Osteocyte (in vitro differentiated cells): ENCODE measurements around the gene DUSP22. TPM values are rescaled to one million over a fixed set of nuclear protein-coding genes. Genes with fewer than 3 reads are reported as not detected.
"Not testable (repeated sequence)": the region's sequence is repeated elsewhere in the genome, so short reads cannot be mapped to it uniquely, and the experiment has no call there.

Experiments
- DNase-seq: peaks from one replicate; pipeline ENCODE4 v3.0.0; 2021; ENCODE audit warnings: mixed read lengths; ENCODE audit not compliant: unreplicated experiment; ENCODE audit errors: extremely low spot score
- H3K27ac Mint-ChIP-seq: one replicate; pipeline ENCODE4 v1.8.0; 2021; ENCODE audit warnings: mild to moderate bottlenecking, mixed read lengths; ENCODE audit not compliant: unreplicated experiment
- H3K27me3 Mint-ChIP-seq: one replicate; pipeline ENCODE4 v1.8.0; 2021; ENCODE audit warnings: mixed read lengths; ENCODE audit not compliant: unreplicated experiment
- H3K36me3 Mint-ChIP-seq: one replicate; pipeline ENCODE4 v1.8.0; 2021; ENCODE audit warnings: mixed read lengths; ENCODE audit not compliant: unreplicated experiment
- H3K4me1 Mint-ChIP-seq: one replicate; pipeline ENCODE4 v1.8.0; 2021; ENCODE audit warnings: mixed read lengths; ENCODE audit not compliant: unreplicated experiment
- H3K4me3 Mint-ChIP-seq: one replicate; pipeline ENCODE4 v1.8.0; 2021; ENCODE audit warnings: mild to moderate bottlenecking, moderate library complexity, mixed read lengths; ENCODE audit not compliant: unreplicated experiment
- H3K9me3 Mint-ChIP-seq: one replicate; pipeline ENCODE4 v1.8.0; 2021; ENCODE audit warnings: mixed read lengths; ENCODE audit not compliant: unreplicated experiment
- long read RNA-seq: library from polyadenylated mRNA; unstranded; transcript quantifications from one replicate; pipeline ENCODE4 v2.0.0, GENCODE V29; 2021
- total RNA-seq: library from RNA; stranded (reverse); gene quantifications from 2 replicates; pipeline ENCODE4 v1.2.1, GENCODE V29; 2021
- TF ChIP-seq, protein P1 (sequence below): fragments of 200-600 bp; sonication (generic); IDR thresholded peaks from 2 replicates; pipeline ENCODE4 v1.5.0; 2021; ENCODE audit warnings: antibody characterized with exemption, mild to moderate bottlenecking, moderate library complexity

DUSP22 gene, protein sequence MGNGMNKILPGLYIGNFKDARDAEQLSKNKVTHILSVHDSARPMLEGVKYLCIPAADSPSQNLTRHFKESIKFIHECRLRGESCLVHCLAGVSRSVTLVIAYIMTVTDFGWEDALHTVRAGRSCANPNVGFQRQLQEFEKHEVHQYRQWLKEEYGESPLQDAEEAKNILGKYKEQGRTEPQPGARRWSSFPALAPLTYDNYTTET
- total RNA-seq = 27.4 and 29.7 TPM in 2 replicates
- long read RNA-seq, transcript DUSP22-202 (7 exons, 3,098 nt) = minor isoform, 7 of 31 reads
- long read RNA-seq, transcript DUSP22-208 (6 exons, 1,166 nt) = minor isoform, 6 of 31 reads
- long read RNA-seq, transcript DUSP22-201 (8 exons, 1,485 nt) = major isoform, 9 of 31 reads
- long read RNA-seq, partial matches to known transcripts = 1 of 31 reads
- long read RNA-seq, other reads (novel, unspliced or antisense) = 5 of 31 reads

DNA sequence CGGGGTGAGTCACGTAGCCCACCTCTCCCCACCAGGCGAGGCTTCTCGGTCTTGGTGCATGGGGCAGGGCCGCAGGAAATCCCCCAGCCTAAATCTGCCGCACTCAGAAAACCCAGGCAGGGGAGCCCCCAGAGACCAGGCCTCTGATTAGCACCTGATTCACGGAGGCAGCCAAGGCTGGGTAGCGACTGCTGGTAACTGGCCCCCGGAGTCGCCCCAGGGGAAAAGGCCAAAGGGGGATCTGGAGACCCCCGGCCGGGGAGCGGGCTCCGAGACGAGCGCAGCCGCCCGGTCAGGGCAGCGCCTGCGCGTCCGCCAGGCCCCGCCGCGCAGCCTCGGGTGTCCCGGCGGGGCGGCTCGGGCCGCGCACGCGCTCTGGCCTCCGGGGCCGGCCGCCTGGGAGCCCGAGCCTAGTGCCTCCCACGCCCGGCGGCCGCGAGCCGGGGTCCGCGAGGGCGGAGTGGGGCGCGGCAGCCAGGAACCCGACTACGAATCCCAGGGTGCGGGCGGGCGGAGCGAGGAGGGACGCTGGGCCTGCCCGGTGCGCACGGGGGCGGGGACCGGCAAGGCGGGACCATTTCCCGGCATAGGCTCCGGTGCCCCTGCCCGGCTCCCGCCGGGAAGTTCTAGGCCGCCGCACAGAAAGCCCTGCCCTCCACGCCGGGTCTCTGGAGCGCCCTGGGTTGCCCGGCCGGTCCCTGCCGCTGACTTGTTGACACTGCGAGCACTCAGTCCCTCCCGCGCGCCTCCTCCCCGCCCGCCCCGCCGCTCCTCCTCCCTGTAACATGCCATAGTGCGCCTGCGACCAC, at the start of gene DUSP22:
Gene DUSP22 (plus strand): TSS at position 791 of the 809 bp plus-strand sequence. CDS start 53 bp downstream, outside the sequence.
- Mint-ChIP-seq H3K4me3 (peak within 1 kb of the TSS; percentile 86), H3K4me1 (peaks cover 14% of the 10 kb centered on the region), H3K27ac (peak within 1 kb of the TSS; percentile 86), H3K36me3 (no peaks in the 10 kb centered on the region), H3K9me3 (no peaks in the 10 kb centered on the region), H3K27me3 (peaks cover 14% of the 10 kb centered on the region)
- DNase-seq = peak; percentile 96
- TF ChIP-seq, protein P1, sequence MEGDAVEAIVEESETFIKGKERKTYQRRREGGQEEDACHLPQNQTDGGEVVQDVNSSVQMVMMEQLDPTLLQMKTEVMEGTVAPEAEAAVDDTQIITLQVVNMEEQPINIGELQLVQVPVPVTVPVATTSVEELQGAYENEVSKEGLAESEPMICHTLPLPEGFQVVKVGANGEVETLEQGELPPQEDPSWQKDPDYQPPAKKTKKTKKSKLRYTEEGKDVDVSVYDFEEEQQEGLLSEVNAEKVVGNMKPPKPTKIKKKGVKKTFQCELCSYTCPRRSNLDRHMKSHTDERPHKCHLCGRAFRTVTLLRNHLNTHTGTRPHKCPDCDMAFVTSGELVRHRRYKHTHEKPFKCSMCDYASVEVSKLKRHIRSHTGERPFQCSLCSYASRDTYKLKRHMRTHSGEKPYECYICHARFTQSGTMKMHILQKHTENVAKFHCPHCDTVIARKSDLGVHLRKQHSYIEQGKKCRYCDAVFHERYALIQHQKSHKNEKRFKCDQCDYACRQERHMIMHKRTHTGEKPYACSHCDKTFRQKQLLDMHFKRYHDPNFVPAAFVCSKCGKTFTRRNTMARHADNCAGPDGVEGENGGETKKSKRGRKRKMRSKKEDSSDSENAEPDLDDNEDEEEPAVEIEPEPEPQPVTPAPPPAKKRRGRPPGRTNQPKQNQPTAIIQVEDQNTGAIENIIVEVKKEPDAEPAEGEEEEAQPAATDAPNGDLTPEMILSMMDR = no peak

DNA sequence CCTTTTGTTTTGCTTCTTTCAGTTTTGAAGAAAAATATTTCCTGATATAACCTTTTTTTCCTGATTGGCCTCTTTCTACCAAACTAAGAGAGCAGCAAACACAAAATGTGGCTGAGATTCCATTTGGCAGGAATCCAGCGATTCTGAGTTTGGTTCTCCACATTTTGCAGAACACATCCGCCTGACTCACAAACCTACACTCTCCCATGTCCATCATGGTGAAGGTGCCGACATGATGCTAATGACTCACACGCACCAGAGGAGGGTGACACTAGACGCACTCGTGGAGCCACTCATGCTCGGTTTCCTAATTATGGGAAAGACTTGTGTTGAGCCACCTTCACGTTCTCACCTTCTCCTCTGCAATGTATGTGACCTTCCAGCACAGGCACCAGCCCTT, 45.9 kb upstream of the DUSP22 start:
- H3K27ac Mint-ChIP-seq = no peak overlapping the region
- H3K4me1 Mint-ChIP-seq = peaks cover 1% of the 10 kb centered on the region
- no peak overlapping the region for H3K4me3 Mint-ChIP-seq
- H3K36me3 Mint-ChIP-seq = no peaks in the 10 kb centered on the region
- no peak for DNase-seq
- H3K9me3 Mint-ChIP-seq = peaks cover 11% of the 10 kb centered on the region
- TF ChIP-seq, protein P1 = no peak
- H3K27me3 Mint-ChIP-seq = peaks cover 51% of the 10 kb centered on the region

DNA sequence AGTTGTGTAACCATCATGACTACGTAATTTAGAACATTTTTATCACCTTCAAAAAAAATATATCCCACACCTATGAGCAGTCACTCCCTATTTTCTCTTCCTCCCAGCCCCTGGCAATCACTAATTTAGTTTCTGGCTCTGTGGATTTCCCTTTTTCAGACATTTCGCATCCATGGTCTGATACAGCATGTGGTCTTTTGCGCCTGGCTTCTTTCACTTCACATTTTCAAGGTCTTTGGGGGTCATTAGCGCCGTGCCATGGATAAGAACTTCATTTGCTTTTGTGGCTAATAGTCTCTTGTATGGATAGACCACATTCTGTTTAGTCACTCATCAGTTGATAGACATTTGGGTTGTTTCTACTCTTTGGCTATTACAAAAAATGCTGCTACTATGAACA, 44.9 kb upstream of the DUSP22 start:
- peaks cover 51% of the 10 kb centered on the region for H3K27me3 Mint-ChIP-seq
- no peak overlapping the region for H3K27ac Mint-ChIP-seq
- H3K4me3 Mint-ChIP-seq = no peak overlapping the region
- no peaks in the 10 kb centered on the region for H3K4me1 Mint-ChIP-seq
- peaks cover 11% of the 10 kb centered on the region for H3K9me3 Mint-ChIP-seq
- no peaks in the 10 kb centered on the region for H3K36me3 Mint-ChIP-seq
- TF ChIP-seq, protein P1 = no peak
- no peak for DNase-seq

DNA sequence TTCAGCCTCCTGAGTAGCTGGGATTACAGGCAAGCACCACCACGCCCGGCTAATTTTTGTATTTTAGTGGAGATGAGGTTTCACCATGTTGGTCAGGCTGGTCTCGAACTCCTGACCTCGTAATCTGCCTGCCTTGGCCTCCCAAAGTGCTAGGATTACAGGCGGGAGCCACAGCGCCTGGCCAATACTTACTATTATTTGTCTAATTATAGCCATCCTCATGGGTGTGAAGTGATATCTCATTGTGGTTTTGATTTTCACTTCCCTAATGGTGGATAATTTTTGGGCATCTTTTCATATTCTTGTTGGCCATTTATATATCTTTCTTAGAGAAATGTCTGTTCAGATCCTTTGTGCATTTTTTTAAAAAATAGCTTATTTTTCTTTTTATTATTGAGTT, 44.2 kb upstream of the DUSP22 start:
- Mint-ChIP-seq H3K27me3 (peaks cover 50% of the 10 kb centered on the region), H3K9me3 (peaks cover 11% of the 10 kb centered on the region)
- not testable (repeated sequence) for H3K36me3 Mint-ChIP-seq, DNase-seq, H3K4me3 Mint-ChIP-seq, H3K27ac Mint-ChIP-seq, H3K4me1 Mint-ChIP-seq

DNA sequence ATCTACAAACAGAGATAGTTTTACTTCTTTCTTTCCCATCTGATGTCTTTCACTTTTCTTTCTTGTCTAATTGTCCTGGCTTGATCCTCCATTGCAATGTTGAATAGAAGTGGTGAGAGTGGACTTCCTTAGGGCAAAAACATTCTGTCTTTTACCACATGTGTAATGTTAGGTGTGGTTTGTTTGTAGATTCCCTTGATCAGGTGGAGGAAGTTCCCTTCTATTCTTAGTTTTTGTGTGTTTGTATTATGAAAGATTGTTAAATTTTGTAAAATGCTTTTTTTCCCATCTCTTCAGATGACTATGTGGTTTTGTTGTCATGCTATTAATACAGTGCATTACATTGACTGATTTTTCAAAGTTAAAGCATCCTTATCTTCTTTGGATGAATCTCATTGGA, 41.6 kb upstream of the DUSP22 start:
- TF ChIP-seq, protein P1 = no peak
- Mint-ChIP-seq H3K4me1 (no peaks in the 10 kb centered on the region), H3K9me3 (no peaks in the 10 kb centered on the region), H3K27ac (no peak overlapping the region), H3K27me3 (peaks cover 36% of the 10 kb centered on the region), H3K36me3 (no peaks in the 10 kb centered on the region), H3K4me3 (no peak overlapping the region)
- no peak for DNase-seq
